Stimulated activated CD4-positive, alpha-beta T cell treated with anti-CD3 and anti-CD28 coated beads, Interleukin-4, amount 100 ng/mL, for 1 hour (primary cell): ENCODE data around the gene ADAM19.

Source experiments
- DNase-seq: peaks from one replicate; pipeline ENCODE4 v3.0.0-alpha.2; 2020

ADAM19 gene

GRCh38 chr5:157575381-157576020, at the start of gene ADAM19:
Gene ADAM19 (minus strand): TSS chr5:157575775. CDS start chr5:157575696, 79 bp downstream.
- peak; percentile 63 for DNase-seq

- DNase-seq, result no peak
Measured at GRCh38 chr5:157624144-157624543, 48.6 kb upstream of the ADAM19 start.

GRCh38 chr5:157620776-157621175, 45.2 kb upstream of the ADAM19 start:
- no peak for DNase-seq

- DNase-seq, result no peak
Measured at GRCh38 chr5:157618191-157618765, 42.7 kb upstream of the ADAM19 start.

- DNase-seq, result no peak
Measured at GRCh38 chr5:157616785-157617184, 41.2 kb upstream of the ADAM19 start.

GRCh38 chr5:157613385-157614245, 38.0 kb upstream of the ADAM19 start:
- no peak for DNase-seq

- no peak for DNase-seq
Measured at GRCh38 chr5:157612581-157612980, 37.0 kb upstream of the ADAM19 start.

GRCh38 chr5:157611571-157612476, 36.2 kb upstream of the ADAM19 start:
- DNase-seq, result no peak

GRCh38 chr5:157610990-157611389, 35.4 kb upstream of the ADAM19 start:
- DNase-seq, result no peak

GRCh38 chr5:157608972-157609565, 33.5 kb upstream of the ADAM19 start:
- no peak for DNase-seq

- peak; percentile 46 for DNase-seq
Measured at GRCh38 chr5:157607371-157608161, 32.0 kb upstream of the ADAM19 start.

- no peak for DNase-seq
Measured at GRCh38 chr5:157606046-157606445, 30.5 kb upstream of the ADAM19 start.

- peak; percentile 54 for DNase-seq
Measured at GRCh38 chr5:157603333-157604190, 28.0 kb upstream of the ADAM19 start.

- DNase-seq, result peak; percentile 28
Measured at GRCh38 chr5:157602505-157602904, 26.9 kb upstream of the ADAM19 start.

- no peak for DNase-seq
Measured at GRCh38 chr5:157600252-157600651, 24.7 kb upstream of the ADAM19 start.

- no peak for DNase-seq
Measured at GRCh38 chr5:157599565-157599964, 24.0 kb upstream of the ADAM19 start.

GRCh38 chr5:157598350-157598936, 22.9 kb upstream of the ADAM19 start:
- DNase-seq, result no peak

- no peak for DNase-seq
Measured at GRCh38 chr5:157597277-157597676, 21.7 kb upstream of the ADAM19 start.

- DNase-seq, result no peak
Measured at GRCh38 chr5:157596487-157596886, 20.9 kb upstream of the ADAM19 start.
